GM10266 (cell line): ENCODE measurements around the gene GTF2IRD1.

Source experiments
- DNase-seq: peaks from one replicate; pipeline ENCODE4 v3.0.0; 2012; ENCODE audit errors: extremely low spot score
- CTCF ChIP-seq: IDR thresholded peaks from 2 replicates; pipeline ENCODE4 v1.5.1; 2012; ENCODE audit warnings: mild to moderate bottlenecking, low read depth; ENCODE audit not compliant: control insufficient read depth, insufficient read depth; ENCODE audit errors: missing control alignments

The GTF2IRD1 gene

GRCh38 chr7:74572301-74572979 is 118.7 kb downstream of the GTF2IRD1 start:
- DNase-seq, result no peak
- TF ChIP-seq CTCF, result no peak

- DNase-seq, result no peak
- TF ChIP-seq CTCF, result no peak
These were observed 119.8 kb downstream of the GTF2IRD1 start for GRCh38 chr7:74573512-74573911.

GRCh38 chr7:74575083-74575784 is 121.5 kb downstream of the GTF2IRD1 start:
- DNase-seq, result no peak
- TF ChIP-seq CTCF, result no peak

- no peak for DNase-seq
- no peak for TF ChIP-seq CTCF
These were observed 122.1 kb downstream of the GTF2IRD1 start for GRCh38 chr7:74575811-74576210.

GRCh38 chr7:74579800-74580685 is 126.3 kb downstream of the GTF2IRD1 start:
- no peak for TF ChIP-seq CTCF
- DNase-seq, result no peak

GRCh38 chr7:74581916-74582440 is 128.3 kb downstream of the GTF2IRD1 start:
- no peak for DNase-seq

More at GRCh38 chr7:74581916-74582440, 128.3 kb downstream of the GTF2IRD1 start:
- no peak for TF ChIP-seq CTCF
